HepG2 (cell line): ENCODE measurements around the gene PPP1R13B. TPM values are rescaled to one million over a fixed set of nuclear protein-coding genes. Genes with fewer than 3 reads are reported as not detected.

ENCODE experiments used
- ATAC-seq: fragments of 200-7000 bp; cut with Tn5 transposase; 3 replicates; pipeline ENCODE4 v1.9.1; 2020; ENCODE audit warnings: mild to moderate bottlenecking, moderate library complexity
- BruUV-seq: library from RNA; stranded (reverse); fragments of 400-500 nt; replicated peaks from 2 replicates; lab custom pipeline; 2021; lab: Mats Ljungman, UMichigan
- CTCF ChIA-PET: fragments of 300-600 bp; formaldehyde crosslinking; extraction: SDS; loops from one replicate; lab custom pipeline; 2021; ENCODE audit warnings: low total read pairs, inconsistent platforms, low intra/inter-chr PET ratio; lab: Yijun Ruan, JAX
- POLR2A ChIA-PET: fragments of 350-600 bp; sonication (Branson Sonifier 250); formaldehyde crosslinking; loops from one replicate; lab custom pipeline; 2020; ENCODE audit warnings: antibody characterized with exemption, inconsistent platforms; lab: Yijun Ruan, JAX
- DNase-seq: peaks from one replicate; pipeline ENCODE4 v3.0.0-alpha.2; 2015; ENCODE audit warnings: low spot score
- FAIRE-seq: peaks from 3 replicates; lab custom pipeline; 2011; peaks lifted over from hg19 to GRCh38; lab: Jason Lieb, UNC
- H2AFZ ChIP-seq: one replicate; pipeline ENCODE4 v1.6.1; 2011; ENCODE audit warnings: low read length, inconsistent platforms
- H3K27ac ChIP-seq: fragments of 300-600 bp; 3 replicates; pipeline ENCODE4 v1.8.0; 2011; ENCODE audit warnings: mixed run types, mild to moderate bottlenecking, mixed read lengths, low read length, inconsistent platforms; ENCODE audit not compliant: insufficient read depth; ENCODE audit errors: extremely low read length
- H3K27me3 ChIP-seq, 2 experiments: fragments of 200-600 bp in 1 of 2; 2 replicates in 1 of 2; 3 replicates in 1 of 2; pipeline versions ENCODE4 v1.6.0 to v1.8.0; 2011; ENCODE audit warnings: low read length in 2 of 2, mild to moderate bottlenecking in 2 of 2, moderate library complexity in 2 of 2, inconsistent platforms in 1 of 2; ENCODE audit not compliant: insufficient read depth in 2 of 2, control insufficient read depth in 1 of 2
- H3K36me3 ChIP-seq, 2 experiments: fragments of 200-600 bp in 1 of 2; replicated peaks in 1 of 2; 2 replicates in 1 of 2; 3 replicates in 1 of 2; pipeline versions ENCODE4 v1.5.1 to v1.8.0; 2011; ENCODE audit warnings: low read length in 2 of 2, inconsistent platforms in 1 of 2; ENCODE audit not compliant: insufficient read depth in 2 of 2, control insufficient read depth in 1 of 2
- H3K4me1 ChIP-seq: 2 replicates; pipeline ENCODE4 v1.5.1; 2012; ENCODE audit warnings: low read length, inconsistent platforms; ENCODE audit not compliant: insufficient read depth
- H3K4me2 ChIP-seq: 2 replicates; pipeline ENCODE4 v1.6.0; 2011; ENCODE audit warnings: low read depth, low read length, inconsistent platforms
- H3K4me3 ChIP-seq, 3 experiments: fragments of 200-600 bp in 1 of 3; sonication (generic), shearing (Covaris generic) in 1 of 3; replicated peaks in 1 of 3; 2 replicates each; pipeline ENCODE4 v1.5.1; 2011 to 2016; ENCODE audit warnings: low read length in 3 of 3, inconsistent platforms in 2 of 3, low read depth in 2 of 3, mild to moderate bottlenecking in 2 of 3, control low read depth in 1 of 3, mixed read lengths in 1 of 3; ENCODE audit not compliant: insufficient read depth in 1 of 3
- H3K79me2 ChIP-seq: one replicate; pipeline ENCODE4 v1.6.1; 2011; ENCODE audit warnings: low read length, inconsistent platforms; ENCODE audit not compliant: insufficient read depth
- H3K9ac ChIP-seq: 2 replicates; pipeline ENCODE4 v1.6.0; 2011; ENCODE audit warnings: mild to moderate bottlenecking, low read depth, low read length, inconsistent platforms; ENCODE audit not compliant: insufficient read depth
- H3K9me3 ChIP-seq: 2 replicates; pipeline ENCODE4 v1.5.1; 2012; ENCODE audit warnings: mild to moderate bottlenecking, low read length
- H4K20me1 ChIP-seq: 2 replicates; pipeline ENCODE4 v1.6.0; 2011; ENCODE audit warnings: inconsistent platforms, mild to moderate bottlenecking, low read length, moderate library complexity; ENCODE audit not compliant: insufficient read depth
- KDM3A ChIP-seq: IDR thresholded peaks from 2 replicates; pipeline ENCODE4 v1.6.1; 2018; ENCODE audit warnings: low read depth, missing compliant biosample characterization
- NBN ChIP-seq: fragments of 450-650 bp; conservative IDR thresholded peaks from 2 replicates; pipeline ENCODE4 v1.6.1; 2017
- NONO ChIP-seq, 2 experiments: fragments of 450-650 bp in 1 of 2; sonication (generic) in 1 of 2; formaldehyde crosslinking in 1 of 2; IDR thresholded peaks in 1 of 2; conservative IDR thresholded peaks in 1 of 2; 2 replicates each; pipeline versions ENCODE4 v1.6.1 to v1.8.0; 2017 to 2022; ENCODE audit warnings: mild to moderate bottlenecking in 1 of 2, missing genetic modification reagents in 1 of 2, moderate library complexity in 1 of 2
- RBFOX2 ChIP-seq: fragments of 200-400 bp; formaldehyde crosslinking; IDR thresholded peaks from 2 replicates; pipeline ENCODE4 v1.6.1; 2017; ENCODE audit warnings: low read depth, mild to moderate bottlenecking, low read length
- TEAD3 ChIP-seq: optimal IDR thresholded peaks from 2 replicates; pipeline ENCODE3; 2016; ENCODE audit warnings: borderline replicate concordance
- ZFAT ChIP-seq: sonication (generic); formaldehyde crosslinking; conservative IDR thresholded peaks from 2 replicates; pipeline ENCODE4 v1.8.1; 2023; ENCODE audit warnings: missing genetic modification reagents, inconsistent platforms
- ZGPAT ChIP-seq: IDR thresholded peaks from 2 replicates; pipeline ENCODE4 v1.6.1; 2016; ENCODE audit warnings: mild to moderate bottlenecking
- ZNF552 ChIP-seq: sonication (generic); formaldehyde crosslinking; IDR thresholded peaks from 2 replicates; pipeline ENCODE4 v1.9.0; 2022; ENCODE audit warnings: missing genetic modification reagents, mild to moderate bottlenecking, borderline replicate concordance
- ZNF772 ChIP-seq: sonication (generic); formaldehyde crosslinking; IDR thresholded peaks from 2 replicates; pipeline ENCODE4 v1.5.0; 2020; ENCODE audit warnings: mild to moderate bottlenecking, missing genetic modification reagents
- WGBS: methylation state at CpG from one replicate; pipeline ENCODE4 v1.1.6; 2017; ENCODE audit warnings: low lambda C conversion rate; 5-methylcytosine and 5-hydroxymethylcytosine counted together
- in situ Hi-C: cut with HindIII; loops from 2 replicates; pipeline ENCODE4 v1.10.0; 2017; ENCODE audit warnings: low pct_unique_long_range_greater_than_20kb; ENCODE audit not compliant: extremely low pct_ligation_motif_present
- intact Hi-C: fragments of 100-400 bp; cut with micrococcal nuclease; formaldehyde crosslinking; loops from one replicate; pipeline ENCODE4 v1.10.0; 2022; ENCODE audit not compliant: unreplicated experiment
- polyA plus RNA-seq, 8 experiments: library from polyadenylated mRNA; depleted of rRNA in 3 of 8; stranded (reverse) in 7 of 8; unstranded in 1 of 8; fragments of >200 nt; fragmentation: Illumina TruSeq in 4 of 8; extraction: Trizol in 4 of 8; gene quantifications; 2 replicates each; pipeline versions ENCODE4 v1.2.1 to v1.2.3, GENCODE V29; 2011 to 2016; ENCODE audit warnings: low read depth in 4 of 8, missing spikeins in 1 of 8, mixed read lengths in 1 of 8; ENCODE audit not compliant: insufficient read depth in 1 of 8
- total RNA-seq, 5 experiments: library from RNA; depleted of rRNA; stranded (reverse); fragments of >200 nt; fragmentation: Illumina TruSeq; extraction: Trizol; gene quantifications; 2 replicates each; pipeline ENCODE4 v1.2.3, GENCODE V29; 2016; ENCODE audit warnings: low read depth in 1 of 5
- TF ChIP-seq, protein P1 (sequence below): sonication (generic); formaldehyde crosslinking; IDR thresholded peaks from 2 replicates; pipeline ENCODE4 v1.9.0; 2021; ENCODE audit warnings: missing genetic modification reagents, borderline replicate concordance

Gene PPP1R13B
- total and polyA plus RNA-seq, 2 of the 13 experiments (the other 11 are each of a cell fraction or from before 2014, with no cell fraction given), result 4.6 to 9.4 TPM

GRCh38 chr14:103773521-103773920, 73.9 kb downstream of the PPP1R13B start:
- Histone ChIP-seq H3K36me3 (peaks cover 1 to 12% of the 10 kb centered on the region in 2 experiments; a peak in 3 of 5 replicates), H4K20me1 (no peaks in the 10 kb centered on the region), H3K4me3 (no peak overlapping the region), H3K79me2 (no peaks in the 10 kb centered on the region), H3K9ac (no peak overlapping the region), H3K27ac (no peak overlapping the region), H3K4me1 (no peaks in the 10 kb centered on the region), H3K4me2 (no peak overlapping the region), H2AFZ (no peak overlapping the region)
- no TSS peak for BruUV-seq
- POLR2A ChIA-PET, result no interaction called here
- no peak for TF ChIP-seq ZNF772 (CRISPR knock-in tag)
- TF ChIP-seq, all 625 proteins: peak for 0
- WGBS, result 96% methylated on average over 2 of the region's 2 CpGs
- no peaks in the 10 kb centered on the region for H3K27me3 ChIP-seq
- in situ Hi-C loops (no loop called here), intact Hi-C loops (no loop called here)
- no peak for FAIRE-seq
- H3K9me3 ChIP-seq, result no peaks in the 10 kb centered on the region
- no peak for DNase-seq
- ATAC-seq, result no peak
- CTCF ChIA-PET, result no interaction called here

- H3K36me3 ChIP-seq, result peaks cover 0 to 7% of the 10 kb centered on the region in 2 experiments; a peak in 1 of 5 replicates
- intact Hi-C loops (no loop called here), in situ Hi-C loops (no loop called here)
- no peak overlapping the region for H3K27ac ChIP-seq
- ChIA-PET CTCF (no interaction called here), POLR2A (no interaction called here)
- WGBS, result 100% methylated on average over 1 of the region's 1 CpG
- H3K4me2 ChIP-seq, result no peak overlapping the region
- no peaks in the 10 kb centered on the region for H3K4me1 ChIP-seq
- H3K4me3 ChIP-seq, result no peak overlapping the region
- DNase-seq (no peak), ATAC-seq (no peak), FAIRE-seq (no peak)
- no peak overlapping the region for H2AFZ ChIP-seq
- H3K79me2 ChIP-seq, result no peaks in the 10 kb centered on the region
- H3K9me3 ChIP-seq, result no peaks in the 10 kb centered on the region
- no peaks in the 10 kb centered on the region for H4K20me1 ChIP-seq
- H3K27me3 ChIP-seq, result no peaks in the 10 kb centered on the region
- TF ChIP-seq KDM3A (no peak), RBFOX2 (no peak), NONO (IDR thresholded peaks at IDR 0.05) (no peak), NONO (CRISPR knock-in tag; conservative IDR thresholded peaks at IDR 0.05) (no peak), NBN (no peak), ZGPAT (no peak), ZNF552 (CRISPR knock-in tag) (no peak), TEAD3 (CRISPR knock-in tag) (no peak), ZFAT (no peak)
- TF ChIP-seq, protein P1, sequence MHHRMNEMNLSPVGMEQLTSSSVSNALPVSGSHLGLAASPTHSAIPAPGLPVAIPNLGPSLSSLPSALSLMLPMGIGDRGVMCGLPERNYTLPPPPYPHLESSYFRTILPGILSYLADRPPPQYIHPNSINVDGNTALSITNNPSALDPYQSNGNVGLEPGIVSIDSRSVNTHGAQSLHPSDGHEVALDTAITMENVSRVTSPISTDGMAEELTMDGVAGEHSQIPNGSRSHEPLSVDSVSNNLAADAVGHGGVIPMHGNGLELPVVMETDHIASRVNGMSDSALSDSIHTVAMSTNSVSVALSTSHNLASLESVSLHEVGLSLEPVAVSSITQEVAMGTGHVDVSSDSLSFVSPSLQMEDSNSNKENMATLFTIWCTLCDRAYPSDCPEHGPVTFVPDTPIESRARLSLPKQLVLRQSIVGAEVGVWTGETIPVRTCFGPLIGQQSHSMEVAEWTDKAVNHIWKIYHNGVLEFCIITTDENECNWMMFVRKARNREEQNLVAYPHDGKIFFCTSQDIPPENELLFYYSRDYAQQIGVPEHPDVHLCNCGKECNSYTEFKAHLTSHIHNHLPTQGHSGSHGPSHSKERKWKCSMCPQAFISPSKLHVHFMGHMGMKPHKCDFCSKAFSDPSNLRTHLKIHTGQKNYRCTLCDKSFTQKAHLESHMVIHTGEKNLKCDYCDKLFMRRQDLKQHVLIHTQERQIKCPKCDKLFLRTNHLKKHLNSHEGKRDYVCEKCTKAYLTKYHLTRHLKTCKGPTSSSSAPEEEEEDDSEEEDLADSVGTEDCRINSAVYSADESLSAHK (CRISPR knock-in tag), result no peak
- no peak overlapping the region for H3K9ac ChIP-seq
- BruUV-seq, result no TSS peak
Observed at GRCh38 chr14:103772078-103772712, 75.2 kb downstream of the PPP1R13B start.
